Hematopoietic multipotent progenitor cell treated with erythropoietin and hydrocortisone succinate and interleukin-3 and kit ligand, for 6 days (in vitro differentiated cells): ENCODE results near the gene VAPA.

Source experiments
- DNase-seq: peaks from one replicate; pipeline ENCODE4 v3.0.0-alpha.2; 2015

Gene VAPA

DNA sequence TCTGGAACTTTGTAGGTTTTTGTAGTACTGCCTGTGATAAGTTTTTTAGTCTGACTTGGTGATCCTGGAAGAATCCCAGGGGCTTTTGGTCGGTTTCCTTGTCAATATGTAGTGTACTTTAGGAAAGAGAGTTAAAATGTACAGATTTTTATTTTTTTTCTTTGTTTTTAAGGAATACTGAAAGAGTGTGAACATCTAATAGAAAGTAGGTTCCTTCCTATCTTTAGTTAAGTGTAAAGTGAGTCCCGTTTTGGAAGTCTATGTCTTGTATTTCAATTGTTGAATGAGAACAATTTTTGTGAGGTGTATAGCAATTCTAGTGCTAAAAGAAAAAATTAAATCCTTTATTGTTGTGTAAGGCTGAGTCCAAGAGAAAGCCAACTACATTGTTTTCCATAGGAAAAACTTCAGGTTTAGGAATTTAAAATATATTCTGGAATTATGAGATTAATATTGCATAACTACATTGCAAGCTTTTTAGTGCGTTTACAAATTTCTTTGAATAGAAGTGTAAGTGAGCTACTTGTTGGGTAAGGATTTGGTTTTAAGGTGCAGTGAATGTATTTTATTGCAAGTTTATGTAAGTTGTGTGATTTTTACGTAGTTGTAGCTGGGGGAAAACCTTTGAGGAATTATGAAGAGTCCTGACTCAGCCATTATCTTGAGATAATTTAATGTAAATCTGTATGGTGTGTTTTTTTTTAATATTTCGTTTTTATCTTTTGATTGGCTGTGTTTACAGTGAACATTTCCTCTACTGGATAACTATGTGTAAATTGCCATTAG is 1.7 kb downstream of the VAPA start:
- DNase-seq = no peak

DNA sequence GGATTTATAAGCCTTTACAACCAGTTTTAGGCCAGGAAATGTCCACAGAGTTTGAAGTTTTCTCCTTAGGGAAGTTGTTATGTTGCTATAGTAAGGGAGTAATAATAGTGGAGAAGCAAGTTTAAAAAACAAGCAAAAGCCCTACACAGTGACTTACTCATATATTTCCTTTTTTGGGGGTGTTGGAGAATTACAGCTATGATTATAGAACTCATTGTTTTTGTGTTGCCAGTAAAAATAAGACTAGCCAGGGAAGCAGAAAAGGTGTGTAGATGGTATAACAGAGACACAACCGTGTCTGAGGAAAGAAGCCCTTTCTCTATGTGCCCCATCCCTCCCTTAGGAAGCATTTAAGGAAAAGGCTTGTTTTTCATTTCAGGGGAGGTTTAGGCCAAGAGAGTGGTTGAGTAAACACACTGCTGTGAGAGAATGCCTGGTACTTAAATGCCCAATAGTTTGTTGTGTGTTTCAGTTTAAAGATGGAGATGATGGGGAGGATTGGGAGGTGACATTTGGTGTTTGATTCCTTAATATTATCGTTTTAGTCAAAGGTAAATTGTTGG is 2.3 kb downstream of the VAPA start:
- DNase-seq = no peak

DNA sequence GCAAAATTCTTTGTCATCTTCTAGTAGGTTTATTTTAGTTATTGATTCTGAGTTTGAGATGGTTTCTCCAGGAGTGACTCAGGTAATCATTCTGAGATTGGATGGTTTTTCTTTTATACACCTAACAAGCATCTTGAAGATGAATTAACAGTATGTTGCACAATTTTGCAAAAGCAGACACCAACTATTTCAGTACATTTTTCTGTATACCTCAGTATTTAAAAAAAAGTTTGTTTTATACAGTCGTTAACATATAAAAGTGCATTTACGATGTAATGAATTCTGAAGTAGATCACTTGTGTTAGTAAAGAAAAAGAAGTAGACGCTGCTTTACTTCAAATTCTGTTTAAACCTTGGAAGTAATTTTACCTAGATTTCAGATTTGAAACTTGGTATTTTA is 3.0 kb downstream of the VAPA start:
- no peak for DNase-seq

DNA sequence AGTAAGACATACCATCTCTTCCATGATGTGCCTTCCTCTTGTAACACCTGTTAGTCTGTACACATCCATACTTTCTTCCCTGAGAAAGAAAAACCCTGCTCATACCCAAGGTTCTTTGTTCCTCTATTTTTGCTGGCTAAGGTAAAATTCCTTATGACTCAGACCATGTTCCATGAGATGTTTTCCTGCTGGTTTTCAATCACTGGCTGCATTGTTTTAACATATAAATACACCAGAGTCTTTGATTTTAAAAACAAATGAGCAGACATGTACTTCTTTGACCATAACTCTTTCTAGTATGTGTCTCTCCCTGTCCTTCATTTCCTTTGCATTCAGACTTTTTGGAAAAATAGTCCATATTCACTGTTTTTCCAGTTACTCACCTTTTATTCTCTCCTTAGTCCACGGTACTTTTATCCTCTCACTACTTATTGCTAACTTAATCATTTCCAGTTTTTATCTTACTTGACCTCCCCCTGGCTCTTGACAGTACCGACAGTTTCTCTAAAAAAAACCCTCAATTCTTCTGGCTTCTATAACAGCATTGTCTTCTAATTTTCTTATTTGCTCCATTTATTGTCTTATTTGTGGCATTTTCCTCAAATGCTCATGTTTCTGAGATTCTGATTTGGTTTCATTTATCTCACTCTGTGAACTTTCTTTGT is 4.3 kb downstream of the VAPA start:
- DNase-seq = no peak

DNA sequence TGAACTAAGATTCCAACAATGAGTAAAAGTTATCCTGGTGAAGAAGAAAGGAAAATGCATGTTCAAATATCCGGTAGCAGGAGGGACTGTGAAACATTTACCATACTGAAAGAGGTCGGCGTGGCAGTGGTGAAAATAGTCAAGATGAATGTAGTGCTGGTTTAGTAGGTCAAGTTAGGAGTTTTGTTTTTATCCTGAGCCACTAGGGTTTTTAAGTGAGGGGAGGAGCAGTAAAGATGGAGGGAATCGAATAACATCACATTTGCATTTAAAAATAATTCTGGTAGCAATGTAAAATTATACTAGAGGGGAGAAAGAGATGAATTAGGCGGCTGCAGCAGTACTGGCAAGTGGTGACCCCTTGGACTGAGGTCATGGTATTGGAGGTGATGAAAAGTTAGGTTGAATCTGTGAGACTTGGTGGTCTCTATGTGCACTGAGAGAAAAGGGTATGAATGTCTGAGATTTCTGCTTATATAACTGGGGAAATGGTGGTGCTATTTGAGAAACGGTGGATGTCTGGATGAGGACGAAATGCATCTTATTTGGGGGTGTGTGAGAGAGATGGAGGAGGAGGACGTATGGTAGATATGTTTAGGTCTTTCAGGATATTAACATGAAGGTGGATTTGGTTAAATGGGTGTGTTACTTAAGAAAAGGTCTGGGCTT is 5.9 kb downstream of the VAPA start:
- no peak for DNase-seq

DNA sequence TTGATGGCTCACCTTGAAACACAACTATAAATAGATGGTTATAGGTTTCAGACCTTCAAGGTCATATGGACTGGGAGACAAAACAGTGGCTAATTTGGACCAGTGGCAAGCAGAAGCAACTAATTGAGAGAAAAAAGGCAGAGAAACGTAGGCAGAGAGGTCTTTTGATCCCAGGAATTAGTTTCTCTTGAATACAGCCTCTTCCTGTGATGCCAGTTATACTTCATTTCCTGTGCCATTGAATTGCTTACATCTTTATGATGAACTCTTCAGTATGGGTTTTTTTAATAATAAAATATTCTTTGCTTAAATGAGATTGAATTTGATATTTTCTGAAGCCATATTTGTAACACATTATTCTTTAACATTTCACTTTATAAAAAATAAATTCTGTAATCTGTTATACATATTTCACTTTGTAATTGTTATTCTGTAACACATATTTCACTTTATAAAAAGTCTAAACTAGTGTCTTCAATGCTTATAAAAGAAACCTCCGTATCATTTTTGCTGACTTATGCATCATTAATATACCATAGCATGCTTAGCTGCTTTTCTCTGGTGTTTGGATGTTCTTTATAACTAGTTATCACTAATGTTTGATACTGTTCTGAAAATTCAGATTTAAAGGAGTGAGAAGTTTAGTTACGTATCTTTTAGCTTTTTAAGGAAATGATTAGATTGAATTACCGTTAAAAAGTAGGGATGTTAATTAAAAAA is 8.9 kb downstream of the VAPA start:
- DNase-seq = no peak

DNA sequence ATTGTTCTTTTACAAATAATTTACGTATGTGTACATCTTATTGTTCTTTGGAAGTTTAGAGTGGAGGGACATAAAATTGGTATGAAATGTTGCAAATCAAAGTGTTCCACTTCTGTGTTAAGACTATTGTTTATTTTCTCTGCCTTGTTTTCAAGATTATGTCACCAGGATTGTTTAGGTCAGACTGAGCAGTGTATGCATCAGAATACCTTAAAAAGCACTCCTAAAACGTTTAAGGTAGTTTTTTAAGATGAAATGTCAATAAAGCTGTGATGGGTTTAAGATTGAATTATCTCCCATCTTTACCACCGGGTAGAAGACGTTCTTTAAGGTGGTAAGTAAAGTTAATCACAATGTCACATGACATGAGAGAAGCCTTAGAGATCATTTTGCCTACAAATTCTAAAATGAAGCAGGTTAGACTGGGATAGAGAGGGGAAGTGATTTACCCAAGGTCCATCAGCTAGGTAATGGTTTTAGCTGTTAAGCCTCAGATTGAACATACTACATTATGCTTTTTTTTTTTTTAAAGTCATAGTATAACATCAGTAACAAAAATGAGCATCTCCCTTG is 10.6 kb downstream of the VAPA start:
- no peak for DNase-seq

DNA sequence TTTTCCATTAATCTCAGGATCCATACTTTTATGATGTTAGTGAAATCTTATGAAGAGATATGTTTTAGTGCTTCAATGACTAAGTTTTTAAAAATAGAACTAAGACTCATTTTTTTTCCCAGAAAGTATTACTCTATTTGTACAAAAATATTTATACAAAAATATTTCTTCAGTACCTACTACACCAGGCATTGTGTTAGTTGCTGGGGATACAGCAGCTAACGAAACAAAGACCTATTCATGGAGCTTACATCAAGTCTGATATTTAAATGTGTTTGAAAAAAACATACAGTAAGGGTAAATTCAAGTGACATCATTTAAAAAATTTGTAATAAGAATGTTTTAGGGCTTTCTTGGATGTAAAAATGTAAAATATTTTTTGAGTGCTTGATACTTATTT is 11.6 kb downstream of the VAPA start:
- DNase-seq = no peak

DNA sequence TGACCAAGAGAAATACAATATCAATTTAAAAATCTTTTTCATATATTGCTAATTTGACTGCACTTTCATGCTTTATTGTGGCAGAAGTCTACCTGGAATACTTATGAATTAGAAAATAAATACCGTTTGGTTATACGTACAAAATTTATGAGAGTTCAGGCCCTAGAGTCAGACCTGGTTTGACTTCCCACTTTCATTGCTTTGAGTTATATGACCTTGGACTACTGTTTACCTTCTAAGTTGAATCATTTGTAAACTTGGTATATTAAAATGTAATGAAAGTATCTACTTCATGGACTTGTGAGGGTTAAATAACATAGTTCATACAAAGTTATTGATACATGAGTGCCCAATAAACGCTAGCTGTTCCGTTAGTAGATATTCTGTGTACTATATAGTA is 12.0 kb downstream of the VAPA start:
- no peak for DNase-seq

DNA sequence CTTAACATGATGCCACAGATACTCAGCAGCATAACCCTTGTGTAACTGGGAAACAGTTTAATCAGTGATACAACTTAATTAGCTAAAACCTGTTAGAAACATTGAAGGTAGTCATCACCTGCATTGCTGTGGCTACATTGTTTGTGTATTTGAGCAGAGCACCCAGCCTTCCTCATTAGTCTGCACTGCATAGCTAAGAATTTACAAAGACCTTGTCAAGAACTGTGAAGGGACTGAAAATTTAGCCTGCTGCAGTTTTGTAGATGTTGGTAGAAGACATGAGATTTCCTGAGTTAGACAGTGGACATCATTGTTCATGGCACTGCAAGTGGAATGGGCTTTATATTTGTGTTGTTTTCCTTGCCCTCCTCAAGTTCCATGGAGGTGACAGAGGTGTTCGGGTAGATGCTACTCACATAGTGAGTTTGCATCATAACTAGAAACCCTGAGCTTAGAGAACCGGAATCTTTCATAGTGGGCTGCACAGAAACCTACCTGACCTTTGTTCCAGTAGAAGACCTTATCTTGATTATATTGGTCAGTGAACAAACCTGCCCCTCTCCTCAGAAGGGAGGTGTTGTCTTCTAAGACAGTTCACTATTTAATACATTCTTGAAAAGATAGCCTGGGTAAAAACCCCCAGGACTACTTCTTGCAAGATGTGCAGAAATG is 12.5 kb downstream of the VAPA start:
- DNase-seq = no peak

DNA sequence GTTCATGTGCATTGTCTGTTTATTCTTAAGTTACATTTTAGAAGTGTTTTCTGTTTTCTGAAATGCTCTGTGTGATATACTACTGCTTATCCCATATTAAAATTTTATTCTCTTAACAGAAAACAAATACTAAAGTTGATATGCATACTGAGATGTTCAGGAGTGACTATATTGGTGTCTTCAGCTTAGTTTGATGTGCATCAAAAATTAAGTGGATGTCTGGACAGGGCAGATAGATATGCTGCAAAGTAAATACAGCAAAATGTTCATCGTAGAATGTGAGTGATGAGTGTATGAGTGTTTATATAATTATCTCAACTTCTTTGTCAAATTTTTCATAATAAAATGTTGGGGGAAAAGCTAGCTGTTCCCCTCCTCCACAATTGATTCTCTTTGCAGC is 13.2 kb downstream of the VAPA start:
- DNase-seq = no peak

DNA sequence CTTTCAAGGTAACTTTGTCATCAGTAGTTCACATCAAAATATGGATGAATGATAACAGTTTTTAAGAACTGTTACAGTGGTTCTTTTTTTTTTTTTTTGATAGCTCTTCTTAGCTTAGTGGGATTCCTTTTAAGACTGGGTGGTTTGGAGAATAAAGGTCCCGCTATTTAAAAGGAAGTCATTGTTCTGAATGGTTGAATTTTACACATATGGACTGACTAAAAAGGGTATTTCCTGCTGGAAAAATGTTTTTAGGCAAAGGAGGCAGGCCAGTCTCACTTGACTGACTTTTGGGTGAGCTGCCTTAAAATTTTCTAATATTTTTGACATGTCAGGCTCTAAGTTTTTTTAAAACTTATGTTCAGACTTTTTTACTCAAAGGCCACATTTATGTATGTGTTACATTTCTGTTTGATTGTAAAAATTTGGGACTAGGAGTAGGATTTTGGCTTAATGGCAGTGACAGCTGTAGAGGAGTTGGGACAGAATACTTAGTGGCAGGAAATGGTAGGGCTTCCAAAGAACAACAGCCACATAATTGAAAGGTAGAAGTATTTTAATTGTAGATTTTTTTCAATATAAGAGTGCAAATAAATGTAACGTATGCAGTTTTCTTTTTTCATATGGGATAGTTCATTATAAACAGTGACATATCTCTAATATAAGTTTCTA is 13.7 kb downstream of the VAPA start:
- no peak for DNase-seq

DNA sequence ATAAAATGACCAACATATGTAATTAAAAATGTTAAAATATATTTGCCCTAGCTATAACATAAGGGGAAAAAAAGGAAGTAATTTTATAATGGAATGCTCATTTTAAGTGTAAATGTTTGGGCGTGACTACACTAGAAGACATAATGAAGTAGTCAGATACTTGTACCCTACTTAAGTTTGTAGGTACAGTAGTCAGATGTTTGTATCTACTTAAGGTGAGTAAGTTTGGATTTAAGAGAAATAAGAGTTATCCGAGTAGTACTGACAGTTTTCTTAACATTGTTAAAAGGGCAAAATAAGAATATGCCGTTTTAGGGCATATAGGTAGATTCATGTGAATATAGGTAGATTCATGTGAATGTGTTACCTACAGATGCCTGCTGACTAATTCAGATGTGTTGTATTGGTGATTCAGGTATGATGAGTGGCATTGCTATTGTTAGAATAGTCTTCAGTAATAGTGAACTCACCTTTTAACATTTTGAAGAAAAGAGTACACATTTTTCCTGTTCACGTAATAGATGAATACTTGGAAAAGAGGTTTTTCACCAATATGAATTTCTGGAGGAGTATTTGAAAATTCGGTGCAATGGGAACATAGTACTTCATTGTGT is 14.9 kb downstream of the VAPA start:
- DNase-seq = no peak

DNA sequence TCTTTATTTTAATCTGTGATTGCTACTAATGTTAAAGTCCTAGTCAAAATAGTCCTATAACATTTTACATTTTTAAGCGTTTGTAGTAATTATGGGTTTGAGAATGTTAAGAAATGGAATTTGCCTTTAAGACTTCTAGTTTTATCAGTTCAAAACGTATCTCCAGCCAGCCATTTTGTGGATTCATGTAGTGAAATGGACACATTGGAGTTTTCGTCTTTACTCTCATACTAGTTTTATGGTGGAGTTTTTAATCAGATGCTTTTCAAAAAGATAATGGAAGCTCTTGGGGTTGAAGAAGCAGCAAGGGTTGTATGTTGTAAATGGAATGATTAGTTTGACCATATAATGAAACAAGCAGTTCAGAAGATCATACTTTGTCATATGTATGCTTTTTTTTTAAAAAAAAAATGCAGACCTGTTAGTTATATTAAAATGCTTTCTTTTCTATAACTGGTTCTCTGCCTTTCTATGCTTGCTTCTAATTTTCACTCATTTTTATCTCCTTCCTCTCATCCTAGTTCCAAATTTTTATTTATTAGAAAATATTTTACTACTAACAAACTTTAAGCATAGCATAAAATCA is 16.6 kb downstream of the VAPA start:
- DNase-seq = peak; percentile 38

DNA sequence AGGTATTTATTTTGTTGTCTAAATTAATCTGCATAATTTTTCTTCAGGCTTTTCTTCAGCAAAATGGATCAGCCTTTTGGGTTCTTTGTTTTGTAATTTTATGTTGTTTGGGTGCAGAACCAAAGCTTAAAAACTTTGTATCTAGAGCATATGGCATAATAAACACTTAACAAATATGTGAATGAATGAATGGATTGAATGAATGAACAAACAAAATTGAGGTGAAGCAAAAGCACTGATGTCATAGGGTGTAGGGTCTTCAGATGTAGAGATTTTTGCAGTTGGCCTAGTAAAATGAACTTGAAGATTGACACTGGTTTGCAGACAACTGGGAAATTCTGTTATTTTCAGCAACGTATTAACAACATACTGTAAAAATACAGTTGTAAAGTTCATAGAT is 17.3 kb downstream of the VAPA start:
- no peak for DNase-seq

DNA sequence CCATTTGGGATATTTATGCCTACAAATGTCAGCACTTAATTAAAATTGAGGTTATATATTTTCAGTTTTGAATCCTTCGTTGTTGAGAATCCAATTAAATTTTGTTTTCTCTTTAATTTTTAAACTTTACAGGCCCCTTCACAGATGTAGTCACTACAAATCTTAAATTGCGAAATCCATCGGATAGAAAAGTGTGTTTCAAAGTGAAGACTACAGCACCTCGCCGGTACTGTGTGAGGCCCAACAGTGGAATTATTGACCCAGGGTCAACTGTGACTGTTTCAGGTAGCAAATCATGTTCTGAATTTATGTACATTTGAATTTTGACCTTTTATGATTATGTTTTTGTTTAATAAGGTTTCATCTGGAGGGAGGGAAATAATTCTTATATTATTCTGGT is 17.9 kb downstream of the VAPA start:
- DNase-seq = no peak

DNA sequence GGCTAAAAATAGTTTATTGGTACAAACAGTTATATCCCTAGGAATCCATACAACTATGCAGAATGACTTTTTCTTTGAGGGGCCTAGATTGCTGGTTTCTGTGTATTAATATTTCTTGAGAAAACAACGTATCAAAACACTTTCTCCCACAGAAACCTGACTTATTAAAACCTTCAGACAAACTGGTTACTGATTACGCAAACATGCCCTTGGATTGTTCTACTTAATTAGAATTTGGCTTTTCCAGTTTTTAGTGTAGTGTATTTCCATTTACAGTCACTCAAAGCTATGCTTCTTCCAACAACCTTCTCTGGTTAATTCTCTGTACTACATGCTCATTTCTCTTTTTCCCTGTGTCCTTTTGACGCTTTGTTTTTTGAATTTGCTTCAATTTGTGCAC is 20.0 kb downstream of the VAPA start:
- no peak for DNase-seq

DNA sequence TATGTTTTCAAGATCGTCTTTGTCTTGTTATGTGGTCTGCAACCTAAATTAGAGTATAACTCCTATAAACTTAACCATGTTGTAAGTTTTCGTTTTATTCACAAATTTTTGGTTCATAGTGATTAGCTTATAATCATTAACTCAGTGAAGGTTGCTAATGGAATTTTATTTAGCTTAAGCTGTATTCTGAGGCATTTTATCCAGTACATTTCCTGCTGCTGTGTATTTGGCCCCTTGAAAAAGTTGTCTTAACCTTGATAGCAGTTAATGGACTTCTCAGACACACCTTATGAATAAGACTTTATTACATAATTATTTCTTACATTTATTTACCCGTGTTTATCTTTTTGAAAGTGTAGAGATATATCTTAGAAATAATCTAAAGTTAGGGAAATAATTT is 20.5 kb downstream of the VAPA start:
- DNase-seq = no peak

DNA sequence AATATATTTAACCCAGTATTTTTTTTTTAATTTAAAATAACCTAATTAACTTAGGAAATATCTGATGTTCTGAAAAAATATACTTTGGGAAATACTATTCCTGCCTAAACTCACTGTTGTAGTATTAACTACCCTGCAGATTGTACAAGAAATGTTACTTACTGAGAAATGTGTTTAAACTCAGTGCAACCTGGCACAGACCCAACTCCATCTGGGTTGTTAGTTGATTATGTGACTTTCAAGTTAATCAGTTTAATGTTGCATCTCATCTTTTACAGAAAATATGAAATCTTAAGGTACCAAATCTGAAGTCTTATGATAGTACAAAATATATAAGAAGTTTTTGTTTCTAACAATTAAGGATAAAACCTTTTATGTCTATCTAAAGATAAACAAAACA is 27.3 kb downstream of the VAPA start:
- no peak for DNase-seq

DNA sequence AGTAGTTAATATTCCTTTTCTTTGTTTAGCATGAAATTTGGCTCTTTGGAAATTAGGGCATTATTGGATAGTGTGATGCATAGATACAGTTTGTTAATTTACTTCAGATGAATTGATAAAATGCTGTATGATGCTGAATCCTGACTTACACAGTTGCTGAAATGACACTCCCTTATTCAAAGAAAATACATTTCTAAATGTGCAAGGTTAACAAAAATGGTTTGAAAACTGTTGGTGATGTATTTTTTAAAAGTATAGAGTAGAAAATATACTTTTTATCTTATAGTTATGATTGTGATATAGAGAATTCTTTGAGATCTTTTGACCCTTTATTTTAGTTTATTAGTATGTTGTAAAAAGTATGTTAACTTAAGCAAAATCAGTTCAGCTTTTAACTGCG is 27.8 kb downstream of the VAPA start:
- DNase-seq = no peak

DNA sequence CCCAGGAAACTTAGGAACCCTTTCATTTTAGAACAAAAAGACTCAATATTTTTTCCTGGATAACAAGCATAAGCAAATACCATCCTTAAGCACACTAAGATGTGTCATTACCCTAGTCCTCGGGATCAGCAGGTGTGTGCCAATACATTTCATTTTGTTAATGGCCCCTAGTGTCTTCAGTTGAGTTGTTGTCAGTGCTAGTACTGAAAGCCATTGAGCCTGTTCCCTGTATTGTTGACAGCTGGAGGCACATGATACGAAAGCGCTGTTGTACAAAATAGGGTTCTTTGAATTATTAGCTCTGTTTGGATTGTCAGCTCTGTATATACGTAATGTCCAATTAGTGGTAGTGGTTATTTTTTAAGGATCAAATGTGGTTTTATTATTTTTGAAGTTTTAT is 29.5 kb downstream of the VAPA start:
- no peak for DNase-seq
